Measurements from ENCODE around the gene NRCAM. TPM values are rescaled to one million over a fixed set of nuclear protein-coding genes. Genes with fewer than 3 reads are reported as not detected.
A peak's percentile ranks its signal among the peaks of the same experiment; 100 is the strongest.

Gene NRCAM
- total and polyA plus RNA-seq, 10 of the 15 experiments (the other 5 are each of a cell fraction or from before 2014, with no cell fraction given) = 0.30 to 2.0 (median 1.0) TPM

DNA sequence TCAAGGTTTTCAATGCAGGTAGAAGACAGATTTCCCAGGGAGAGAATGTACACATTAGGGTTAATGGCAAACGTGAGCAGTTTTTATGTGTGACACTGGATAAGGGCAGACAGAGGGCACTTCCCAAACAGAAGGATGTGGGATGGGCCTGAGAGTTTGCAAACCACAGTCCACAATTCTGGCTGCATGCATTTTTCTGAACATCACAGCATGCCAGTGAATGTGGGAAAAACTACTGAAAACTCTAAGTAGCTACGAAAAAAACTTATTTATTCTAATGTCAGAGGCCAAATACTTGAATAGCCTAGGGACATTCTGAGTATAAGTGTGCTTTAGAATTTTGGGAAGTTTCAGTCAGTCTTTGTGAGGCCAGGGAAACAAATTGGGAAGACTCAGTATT is 145.9 kb downstream of the NRCAM start:
- Histone ChIP-seq H3K4me3 (no peak overlapping the region), H3K27ac (ENCODE audit: control insufficient read depth, insufficient read depth) (no peak overlapping the region), H3K4me1 (ENCODE audit: control insufficient read depth, insufficient read depth, low read length) (peaks cover 9% of the 10 kb centered on the region), H3K9ac (ENCODE audit: control insufficient read depth, insufficient read depth, low read length) (no peak overlapping the region), H3K9me3 (replicated peaks; ENCODE audit: control insufficient read depth, insufficient read depth, low read length) (no peaks in the 10 kb centered on the region; the same call in 2 of the 3 replicates), H3K36me3 (ENCODE audit: control insufficient read depth in 2 of 2, insufficient read depth in 2 of 2, low read length in 1 of 2) (no peaks in the 10 kb centered on the region), H2AFZ (ENCODE audit: control insufficient read depth, low read depth, low read length) (no peak overlapping the region), H3K79me2 (ENCODE audit: control insufficient read depth, insufficient read depth, low read length) (no peaks in the 10 kb centered on the region), H4K20me1 (ENCODE audit: control insufficient read depth, insufficient read depth) (no peaks in the 10 kb centered on the region), H3K4me2 (ENCODE audit: control insufficient read depth, insufficient read depth) (no peak overlapping the region), H3K27me3 (replicated peaks in 1 of 2; ENCODE audit: control insufficient read depth in 2 of 2, insufficient read depth in 2 of 2, low read length in 1 of 2) (no peaks in the 10 kb centered on the region)
- intact Hi-C loops (cut with micrococcal nuclease; ENCODE audit: unreplicated experiment) (no loop called here), in situ Hi-C loops (cut with MboI) (no loop called here)
- 25% methylated on average over 2 of the region's 2 CpGs for WGBS (ENCODE audit: insufficient coverage, insufficient replicate concordance, low lambda C conversion rate, missing lambda C conversion rate)
- ChIA-PET SMC1A (ENCODE audit: uncharacterized antibody, unreplicated experiment) (interaction anchor here (0.6 to 4.4 kb wide), 5 partner anchors 26 to 139 kb away, joined by 3 to 19 read pairs (median 4); no protein-coding TSS in a partner anchor), RAD21 (ENCODE audit: unreplicated experiment) (no interaction called here), POLR2A (no interaction called here), CTCF (no interaction called here)
- FAIRE-seq (no peak), DNase-seq (ENCODE audit: low read depth, low spot score) (no peak), ATAC-seq (no peak)
- no TSS peak for BruUV-seq (replicated peaks)
- TF ChIP-seq IRF5 (IDR thresholded peaks at IDR 0.05; ENCODE audit: borderline replicate concordance) = no peak

- Histone ChIP-seq H3K4me2 (ENCODE audit: control insufficient read depth, insufficient read depth) (no peak overlapping the region; the same call in 1 of the 2 replicates), H3K79me2 (ENCODE audit: control insufficient read depth, insufficient read depth, low read length) (no peaks in the 10 kb centered on the region), H3K9ac (ENCODE audit: control insufficient read depth, insufficient read depth, low read length) (no peak overlapping the region), H3K4me3 (no peak overlapping the region), H4K20me1 (ENCODE audit: control insufficient read depth, insufficient read depth) (no peaks in the 10 kb centered on the region), H2AFZ (ENCODE audit: control insufficient read depth, low read depth, low read length) (no peak overlapping the region), H3K36me3 (ENCODE audit: control insufficient read depth in 2 of 2, insufficient read depth in 2 of 2, low read length in 1 of 2) (no peaks in the 10 kb centered on the region), H3K27ac (ENCODE audit: control insufficient read depth, insufficient read depth) (no peak overlapping the region), H3K27me3 (replicated peaks in 1 of 2; ENCODE audit: control insufficient read depth in 2 of 2, insufficient read depth in 2 of 2, low read length in 1 of 2) (no peaks in the 10 kb centered on the region), H3K4me1 (ENCODE audit: control insufficient read depth, insufficient read depth, low read length) (peaks cover 9% of the 10 kb centered on the region), H3K9me3 (replicated peaks; ENCODE audit: control insufficient read depth, insufficient read depth, low read length) (no peaks in the 10 kb centered on the region)
- ATAC-seq (peak; percentile 70), DNase-seq (ENCODE audit: low read depth, low spot score) (no peak), FAIRE-seq (peak; percentile 38)
- POLR2A ChIA-PET = interaction anchor here (0.5 kb wide), 1 partner anchor 582 kb away, joined by 4 read pairs; no protein-coding TSS in a partner anchor
- in situ Hi-C loops (cut with MboI) = no loop called here
- SMC1A ChIA-PET (ENCODE audit: uncharacterized antibody, unreplicated experiment) = interaction anchor here (1.4 to 4.4 kb wide), 6 partner anchors 11 to 126 kb away, joined by 3 to 19 read pairs (median 6); no protein-coding TSS in a partner anchor
- WGBS (ENCODE audit: insufficient coverage, insufficient replicate concordance, low lambda C conversion rate, missing lambda C conversion rate) = 0% methylated on average over 2 of the region's 2 CpGs
- RAD21 ChIA-PET (ENCODE audit: unreplicated experiment) = interaction anchor here (1.8 kb wide), 1 partner anchor 140 kb away, joined by 4 read pairs; no protein-coding TSS in a partner anchor
- BruUV-seq (replicated peaks) = no TSS peak
- CTCF ChIA-PET = interaction anchor here (1.6 kb wide), 1 partner anchor 16 kb away, joined by 5 read pairs; no protein-coding TSS in a partner anchor
- intact Hi-C loops (cut with micrococcal nuclease; ENCODE audit: unreplicated experiment) = loop anchor here (10.0 kb wide), 1 partner anchor 124 kb away; no protein-coding TSS in a partner anchor
- peak; percentile 47; the same call in 1 of the 2 replicates for TF ChIP-seq NFIC (IDR thresholded peaks at IDR 0.05; ENCODE audit: low read depth, low read length)
- TF ChIP-seq E4F1 (IDR thresholded peaks at IDR 0.05; ENCODE audit: borderline replicate concordance, partially characterized antibody) = no peak
- TF ChIP-seq CEBPB (IDR thresholded peaks at IDR 0.05; ENCODE audit: borderline replicate concordance in 1 of 2, low read depth in 2 of 2, low read length in 2 of 2) = no peak
- no peak for TF ChIP-seq SMC3 (IDR thresholded peaks at IDR 0.05; ENCODE audit: borderline replicate concordance, low read length)
- TF ChIP-seq SPI1 (IDR thresholded peaks at IDR 0.05; ENCODE audit: borderline replicate concordance, insufficient read depth, low read depth, low read length) = no peak
- TF ChIP-seq TARDBP (IDR thresholded peaks at IDR 0.05; ENCODE audit: borderline replicate concordance) = no peak
- TF ChIP-seq, protein P1, sequence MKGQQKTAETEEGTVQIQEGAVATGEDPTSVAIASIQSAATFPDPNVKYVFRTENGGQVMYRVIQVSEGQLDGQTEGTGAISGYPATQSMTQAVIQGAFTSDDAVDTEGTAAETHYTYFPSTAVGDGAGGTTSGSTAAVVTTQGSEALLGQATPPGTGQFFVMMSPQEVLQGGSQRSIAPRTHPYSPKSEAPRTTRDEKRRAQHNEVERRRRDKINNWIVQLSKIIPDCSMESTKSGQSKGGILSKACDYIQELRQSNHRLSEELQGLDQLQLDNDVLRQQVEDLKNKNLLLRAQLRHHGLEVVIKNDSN (IDR thresholded peaks at IDR 0.05; ENCODE audit: borderline replicate concordance, extremely low read length, insufficient read depth, low read depth, low read length) = no peak
- no peak for TF ChIP-seq SRF (IDR thresholded peaks at IDR 0.05; ENCODE audit: low read depth in 2 of 2, low read length in 2 of 2)
- peak in 1 of 2 experiments; percentile 29; a peak in 1 of 4 replicates for TF ChIP-seq EP300 (IDR thresholded peaks at IDR 0.05; ENCODE audit: borderline replicate concordance in 1 of 2, control insufficient read depth in 1 of 2, low read depth in 2 of 2, low read length in 2 of 2)
- peak; percentile 46; the same call in 1 of the 2 replicates for TF ChIP-seq CREM (IDR thresholded peaks at IDR 0.05; ENCODE audit: low read depth)
Observed at GRCh38 chr7:108308903-108309302, 147.3 kb downstream of the NRCAM start.
